OCI-LY1 (cell line): ENCODE results near the gene SLAMF9.

ENCODE experiments used
- H2AFZ ChIP-seq: fragments of 200-600 bp; sonication (generic), shearing (Covaris generic); 2 replicates; pipeline ENCODE4 v1.6.0; 2014; ENCODE audit warnings: antibody characterized with exemption, mild to moderate bottlenecking, low read length
- H3F3A ChIP-seq: fragments of 200-600 bp; sonication (generic), shearing (Covaris generic); 2 replicates; pipeline ENCODE4 v1.6.0; 2014; ENCODE audit warnings: mild to moderate bottlenecking, antibody characterized with exemption, low read length, moderate library complexity; ENCODE audit not compliant: insufficient read depth
- H3K27ac ChIP-seq: fragments of 200-600 bp; sonication (generic); 2 replicates; pipeline ENCODE4 v1.5.1; 2014; ENCODE audit warnings: low read length, mixed run types, mild to moderate bottlenecking, low read depth; ENCODE audit not compliant: poor library complexity, severe bottlenecking
- H3K27me3 ChIP-seq: fragments of 200-600 bp; sonication (generic); 2 replicates; pipeline ENCODE4 v1.6.0; 2014; ENCODE audit warnings: antibody characterized with exemption, mild to moderate bottlenecking, low read length, moderate library complexity; ENCODE audit not compliant: insufficient read depth
- H3K36me3 ChIP-seq: fragments of 200-600 bp; sonication (generic); 2 replicates; pipeline ENCODE4 v1.6.1; 2014; ENCODE audit warnings: mild to moderate bottlenecking, antibody characterized with exemption, low read length, moderate library complexity, mixed read lengths; ENCODE audit not compliant: insufficient read depth
- H3K4me1 ChIP-seq: fragments of 200-600 bp; sonication (generic); 2 replicates; pipeline ENCODE4 v1.5.1; 2014; ENCODE audit warnings: mild to moderate bottlenecking, low read length, moderate library complexity; ENCODE audit not compliant: insufficient read depth, severe bottlenecking
- H3K4me2 ChIP-seq: fragments of 200-600 bp; sonication (generic), shearing (Covaris generic); 2 replicates; pipeline ENCODE4 v1.6.1; 2014; ENCODE audit warnings: low read length
- H3K4me3 ChIP-seq: fragments of 200-600 bp; sonication (generic); 2 replicates; pipeline ENCODE4 v1.5.1; 2014; ENCODE audit warnings: low read length, low read depth, mild to moderate bottlenecking, mixed read lengths; ENCODE audit not compliant: poor library complexity, severe bottlenecking
- H3K79me2 ChIP-seq: fragments of 200-600 bp; shearing (Covaris generic); 2 replicates; pipeline ENCODE4 v1.6.1; 2016; ENCODE audit warnings: mixed run types, low read length, mixed read lengths; ENCODE audit not compliant: insufficient read depth
- H3K9ac ChIP-seq: fragments of 200-600 bp; sonication (generic), shearing (Covaris generic); 2 replicates; pipeline ENCODE4 v1.6.1; 2014; ENCODE audit warnings: mild to moderate bottlenecking, low read length, mixed read lengths
- H3K9me2 ChIP-seq: fragments of 200-600 bp; sonication (generic), shearing (Covaris generic); 2 replicates; pipeline ENCODE4 v1.6.1; 2014; ENCODE audit warnings: low read depth, mild to moderate bottlenecking, low read length, mixed read lengths
- H3K9me3 ChIP-seq: fragments of 200-600 bp; shearing (Covaris generic); 2 replicates; pipeline ENCODE4 v1.6.1; 2014; ENCODE audit warnings: low read length, mixed read lengths
- H4K20me1 ChIP-seq: fragments of 200-600 bp; sonication (generic), shearing (Covaris generic); 2 replicates; pipeline ENCODE4 v1.6.0; 2016; ENCODE audit warnings: mild to moderate bottlenecking, low read length; ENCODE audit not compliant: insufficient read depth
- CTCF ChIP-seq: fragments of 200-600 bp; sonication (generic), shearing (Covaris generic); IDR thresholded peaks from 2 replicates; pipeline ENCODE4 v1.5.1; 2017; ENCODE audit warnings: mild to moderate bottlenecking, antibody characterized with exemption, low read length, moderate library complexity, mixed read lengths
- EZH2 ChIP-seq: fragments of 200-600 bp; sonication (generic), shearing (Covaris generic); IDR thresholded peaks from 2 replicates; pipeline ENCODE4 v1.8.0; 2017; ENCODE audit warnings: borderline replicate concordance, mixed run types, mild to moderate bottlenecking, antibody characterized with exemption, low read length, moderate library complexity, mixed read lengths

The SLAMF9 gene

GRCh38 chr1:159996653-159997052, 42.6 kb upstream of the SLAMF9 start:
- no peaks in the 10 kb centered on the region for H3K9me2 ChIP-seq
- no peak overlapping the region for H3K4me2 ChIP-seq
- no peaks in the 10 kb centered on the region for H3K9me3 ChIP-seq
- 0 out of 2 replicates have a peak, but pooled peaks cover 3% of the 10 kb centered on the region for H3K27me3 ChIP-seq
- H3K4me1 ChIP-seq = no peaks in the 10 kb centered on the region
- no peaks in the 10 kb centered on the region for H3K36me3 ChIP-seq
- no peak overlapping the region for H3K9ac ChIP-seq
- no peaks in the 10 kb centered on the region for H3K79me2 ChIP-seq
- H3F3A ChIP-seq = no peaks in the 10 kb centered on the region
- H2AFZ ChIP-seq = no peak overlapping the region
- TF ChIP-seq EZH2 = no peak
- no peak for TF ChIP-seq CTCF
- no peak overlapping the region for H3K27ac ChIP-seq
- H3K4me3 ChIP-seq = no peak overlapping the region
- no peaks in the 10 kb centered on the region for H4K20me1 ChIP-seq

- H3K4me3 ChIP-seq = no peak overlapping the region
- TF ChIP-seq CTCF (no peak), EZH2 (no peak)
- no peak overlapping the region for H3K4me2 ChIP-seq
- H3K36me3 ChIP-seq = no peaks in the 10 kb centered on the region
- no peaks in the 10 kb centered on the region for H4K20me1 ChIP-seq
- H3K27me3 ChIP-seq = 0 out of 2 replicates have a peak, but pooled peaks cover 3% of the 10 kb centered on the region
- H3K79me2 ChIP-seq = no peaks in the 10 kb centered on the region
- H3K27ac ChIP-seq = no peak overlapping the region
- H3K9ac ChIP-seq = no peak overlapping the region
- H2AFZ ChIP-seq = no peak overlapping the region
- H3K4me1 ChIP-seq = no peaks in the 10 kb centered on the region
- H3K9me2 ChIP-seq = no peaks in the 10 kb centered on the region
- H3F3A ChIP-seq = no peaks in the 10 kb centered on the region
- H3K9me3 ChIP-seq = no peaks in the 10 kb centered on the region
Observed at GRCh38 chr1:159994896-159995295, 40.9 kb upstream of the SLAMF9 start.

- Histone ChIP-seq H3K9me2 (no peaks in the 10 kb centered on the region), H3K4me1 (no peaks in the 10 kb centered on the region), H3K4me3 (no peak overlapping the region), H3K36me3 (no peaks in the 10 kb centered on the region), H3K27me3 (0 out of 2 replicates have a peak, but pooled peaks cover 3% of the 10 kb centered on the region), H3K79me2 (no peaks in the 10 kb centered on the region), H4K20me1 (no peaks in the 10 kb centered on the region), H3K27ac (no peak overlapping the region), H2AFZ (no peak overlapping the region), H3K4me2 (no peak overlapping the region), H3K9ac (no peak overlapping the region), H3F3A (no peaks in the 10 kb centered on the region), H3K9me3 (no peaks in the 10 kb centered on the region)
- TF ChIP-seq CTCF (no peak), EZH2 (no peak)
Observed at GRCh38 chr1:159993911-159994310, 39.9 kb upstream of the SLAMF9 start.
